Right lobe of liver (tissue), 6 donors: Measurements from ENCODE around the gene SPIRE2. TPM values are rescaled to one million over a fixed set of nuclear protein-coding genes. Genes with fewer than 3 reads are reported as not detected.

Experiments used
- ATAC-seq, 4 donors: fragments of 200-7000 bp; cut with Tn5 transposase; one replicate each; pipeline ENCODE4 v1.9.1; 2020; ENCODE audit warnings: mild to moderate bottlenecking in 4 of 4, moderate library complexity in 4 of 4
- DNase-seq, 3 donors: peaks; one replicate each; pipeline ENCODE4 v3.0.0-alpha.2; 2020
- H3K27ac ChIP-seq, 3 donors: fragments of 200-600 bp; one replicate each; pipeline ENCODE4 v1.8.0; 2022
- H3K27me3 ChIP-seq, 2 donors: fragments of 200-600 bp; one replicate each; pipeline ENCODE4 v1.8.0; 2022
- H3K36me3 ChIP-seq, 4 donors: fragments of 200-600 bp; sonication (generic) in 1 of 4; one replicate each; pipeline versions ENCODE4 v1.5.1 to v1.8.0; 2017 to 2022; ENCODE audit warnings: control low read depth in 1 of 4
- H3K4me1 ChIP-seq, 4 donors: fragments of 200-600 bp; sonication (generic) in 1 of 4; one replicate each; pipeline versions ENCODE4 v1.5.1 to v1.8.0; 2017 to 2022; ENCODE audit warnings: control low read depth in 1 of 4
- H3K4me3 ChIP-seq, 3 donors: fragments of 200-600 bp; one replicate each; pipeline ENCODE4 v1.8.0; 2022
- H3K9me3 ChIP-seq, 4 donors: fragments of 200-600 bp; sonication (generic) in 1 of 4; one replicate each; pipeline versions ENCODE4 v1.5.1 to v1.8.0; 2017 to 2022; ENCODE audit warnings: control low read depth in 1 of 4
- CTCF ChIP-seq, 4 donors: fragments of 200-600 bp in 3 of 4; fragments of 450-650 bp in 1 of 4; IDR thresholded peaks; one replicate each; pipeline versions ENCODE4 v1.5.1 to v1.8.0; 2016 to 2022; ENCODE audit warnings: antibody characterized with exemption in 4 of 4, mild to moderate bottlenecking in 2 of 4
- POLR2A ChIP-seq: fragments of 450-650 bp; IDR thresholded peaks from one replicate; pipeline ENCODE4 v1.6.1; 2017; ENCODE audit warnings: antibody characterized with exemption, mild to moderate bottlenecking
- WGBS: methylation state at CpG from one replicate; pipeline ENCODE4 v1.1.6; 2018; ENCODE audit warnings: low coverage, low lambda C conversion rate; ENCODE audit not compliant: insufficient coverage; ENCODE audit errors: missing lambda C conversion rate; 5-methylcytosine and 5-hydroxymethylcytosine counted together
- intact Hi-C, 2 donors: fragments of 100-400 bp; cut with DNase I; formaldehyde crosslinking; loops; one replicate each; pipeline versions ENCODE4 v1.11.2 to v1.14.1; 2022
- total RNA-seq, 6 experiments: library from RNA; depleted of rRNA in 2 of 6; stranded (reverse); fragments of >200 nt in 2 of 6; fragmentation: NEBNext Ultra II Directional in 3 of 6; extraction: Animal tissue kit (Norgen Biotek cat#: 25700) in 3 of 6; gene quantifications; one replicate each; pipeline versions ENCODE4 v1.1.0 to v1.2.4, GENCODE V29; 2016 to 2023
- donor health status: DM: no; HTN: yes; CAD: no.
- donor health status: DM: no; HTN: no; CAD: no.
- donor health status: DM: no; HTN: no; CAD: no.
- donor health status: DM: no; HTN: yes; CAD: no.
- donor health status: DM: no; HTN: yes; CAD: no.

SPIRE2 gene
- total RNA-seq, 6 experiments from 2014 or later = 4.8 to 7.8 (median 6.1) TPM

GRCh38 chr16:89880477-89881367, 52.4 kb downstream of the SPIRE2 start:
- no peaks in the 10 kb centered on the region for H3K4me1 ChIP-seq
- H3K36me3 ChIP-seq = peaks cover 7 to 60% (median 23%) of the 10 kb centered on the region in 4 donors
- intact Hi-C loops = no loop called here
- H3K27ac ChIP-seq = no peak overlapping the region
- no peak overlapping the region for H3K4me3 ChIP-seq
- TF ChIP-seq POLR2A (no peak), CTCF (IDR thresholded peaks at IDR 0.05) (no peak)
- no peaks in the 10 kb centered on the region for H3K27me3 ChIP-seq
- no peaks in the 10 kb centered on the region for H3K9me3 ChIP-seq
- DNase-seq = no peak
- no peak for ATAC-seq
- WGBS = 90% methylated on average over 2 of the region's 18 CpGs

GRCh38 chr16:89881368-89881730, 53.1 kb downstream of the SPIRE2 start:
- ATAC-seq (no peak), DNase-seq (no peak)
- TF ChIP-seq POLR2A (no peak), CTCF (IDR thresholded peaks at IDR 0.05) (no peak)
- intact Hi-C loops = no loop called here
- Histone ChIP-seq H3K4me1 (no peaks in the 10 kb centered on the region), H3K36me3 (peaks cover 7 to 66% (median 26%) of the 10 kb centered on the region in 4 donors), H3K9me3 (no peaks in the 10 kb centered on the region), H3K27me3 (no peaks in the 10 kb centered on the region), H3K4me3 (no peak overlapping the region), H3K27ac (no peak overlapping the region)
- 77% methylated on average over 4 of the region's 6 CpGs for WGBS

GRCh38 chr16:89883346-89884040, 55.2 kb downstream of the SPIRE2 start:
- WGBS = 86% methylated on average over 12 of the region's 28 CpGs
- DNase-seq (no peak), ATAC-seq (no peak)
- Histone ChIP-seq H3K4me3 (no peak overlapping the region), H3K4me1 (no peaks in the 10 kb centered on the region), H3K36me3 (peaks cover 7 to 84% (median 42%) of the 10 kb centered on the region in 4 donors), H3K27ac (no peak overlapping the region), H3K27me3 (no peaks in the 10 kb centered on the region), H3K9me3 (no peaks in the 10 kb centered on the region)
- TF ChIP-seq POLR2A (no peak), CTCF (IDR thresholded peaks at IDR 0.05) (no peak)
- intact Hi-C loops = no loop called here

GRCh38 chr16:89884041-89884421, 55.8 kb downstream of the SPIRE2 start:
- Histone ChIP-seq H3K36me3 (peaks cover 7 to 84% (median 43%) of the 10 kb centered on the region in 4 donors), H3K4me3 (no peak overlapping the region), H3K4me1 (no peaks in the 10 kb centered on the region), H3K27ac (no peak overlapping the region), H3K27me3 (no peaks in the 10 kb centered on the region), H3K9me3 (no peaks in the 10 kb centered on the region)
- WGBS = 93% methylated on average over 3 of the region's 8 CpGs
- ATAC-seq (peak in 1 of 4 donors; percentile 35), DNase-seq (no peak)
- intact Hi-C loops = no loop called here
- no peak for TF ChIP-seq POLR2A
- no peak for TF ChIP-seq CTCF (IDR thresholded peaks at IDR 0.05)
